Germinal center (tissue), 1 donor: ENCODE results near the gene RPL35.
"Not testable (repeated sequence)": the region's sequence is repeated elsewhere in the genome, so short reads cannot be mapped to it uniquely, and the experiment has no call there.

Experiments used
- DNase-seq: peaks from one replicate; pipeline ENCODE4 v3.0.0; 2012; ENCODE audit warnings: mixed read lengths, low spot score

The RPL35 gene

DNA sequence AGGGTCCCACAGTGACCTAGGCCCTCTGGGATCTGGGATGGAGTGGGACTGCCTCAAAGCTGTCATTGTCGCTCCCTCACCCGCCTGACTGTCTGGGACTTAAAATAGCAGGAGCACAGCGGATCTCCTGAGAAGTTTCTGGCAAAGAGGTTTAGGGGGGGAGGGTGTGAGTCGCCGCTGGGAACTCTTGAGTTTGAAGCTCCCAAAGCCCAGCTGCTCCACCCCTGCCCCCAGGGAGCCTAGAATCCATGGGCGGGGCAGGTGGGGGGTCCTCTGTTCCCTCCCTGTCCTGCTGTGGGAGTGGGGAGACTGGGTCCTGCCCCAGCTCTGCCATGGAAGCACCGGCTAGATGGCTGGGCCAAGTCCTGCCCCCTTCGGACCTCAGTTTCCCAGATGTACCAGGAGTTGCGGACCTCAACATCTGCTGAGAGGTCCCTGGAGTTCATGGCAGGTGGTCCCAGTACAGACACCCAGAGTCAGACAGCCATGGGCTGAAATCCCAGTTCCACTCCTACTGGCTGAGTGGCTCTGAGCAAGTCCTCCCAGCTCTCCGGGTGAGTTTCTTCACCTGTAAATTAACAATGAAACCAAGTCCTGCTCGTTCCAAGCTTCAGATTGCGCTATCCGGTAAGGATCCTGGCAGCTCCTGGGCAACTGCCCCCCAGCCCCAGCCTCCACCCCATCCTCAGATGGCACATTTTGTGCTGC is 9.5 kb downstream of the RPL35 start:
- DNase-seq = no peak

DNA sequence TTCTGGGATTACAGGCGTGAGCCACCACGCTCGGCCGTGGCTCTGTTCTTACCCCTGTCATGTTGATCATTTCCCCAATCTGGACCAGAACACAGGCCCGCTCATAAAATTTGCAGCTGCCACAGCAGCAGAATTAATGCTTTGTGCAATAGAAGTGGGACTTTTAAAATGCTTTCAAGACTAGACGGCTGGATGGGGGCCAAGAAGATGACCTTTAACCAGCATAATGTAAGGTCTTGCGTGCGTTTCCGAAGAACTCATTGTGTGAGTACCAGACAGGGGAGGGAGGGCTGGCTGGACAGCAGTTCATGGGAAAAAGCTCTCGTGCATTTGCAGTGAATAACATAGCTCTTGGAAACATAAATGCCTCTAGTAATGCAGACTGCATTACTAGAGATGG is 12.0 kb downstream of the RPL35 start:
- no peak for DNase-seq

DNA sequence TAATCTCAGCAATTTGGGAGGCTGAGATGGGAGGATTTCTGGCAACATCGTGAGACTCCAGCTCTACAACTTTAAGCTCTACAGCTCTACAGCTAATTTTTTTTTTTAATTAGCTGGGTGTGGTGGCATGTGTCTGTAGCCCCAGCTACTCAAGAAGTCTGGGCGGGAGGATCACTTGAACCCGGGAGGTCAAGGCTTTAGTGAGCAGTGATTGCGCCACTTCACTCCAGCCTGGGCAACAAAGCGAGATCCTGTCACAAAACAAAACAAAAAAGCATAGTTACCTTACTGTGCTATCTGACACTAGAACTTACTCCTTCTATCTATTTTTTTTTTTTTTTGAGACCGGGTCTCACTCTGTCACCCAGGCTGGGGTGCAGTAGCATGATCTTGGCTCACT is 14.8 kb downstream of the RPL35 start:
- DNase-seq = no peak

DNA sequence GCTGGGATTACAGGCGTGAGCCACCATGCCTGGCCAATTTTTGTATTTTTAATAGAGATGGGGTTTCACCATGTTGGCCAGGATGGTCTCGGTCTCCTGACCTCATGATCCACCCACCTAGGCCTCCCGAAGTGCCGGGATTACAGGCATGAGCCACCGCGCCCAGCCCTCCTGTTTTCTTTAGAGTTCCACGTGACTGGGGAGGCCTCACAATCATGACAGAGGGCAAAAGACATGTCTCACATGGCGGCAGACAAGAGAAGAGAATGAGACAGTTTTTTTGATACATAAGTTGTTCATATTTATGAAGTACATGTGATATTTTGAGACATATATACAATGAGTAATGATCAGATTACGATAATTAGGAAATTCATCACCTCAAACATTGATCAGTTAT is 15.3 kb downstream of the RPL35 start:
- not testable (repeated sequence) for DNase-seq

DNA sequence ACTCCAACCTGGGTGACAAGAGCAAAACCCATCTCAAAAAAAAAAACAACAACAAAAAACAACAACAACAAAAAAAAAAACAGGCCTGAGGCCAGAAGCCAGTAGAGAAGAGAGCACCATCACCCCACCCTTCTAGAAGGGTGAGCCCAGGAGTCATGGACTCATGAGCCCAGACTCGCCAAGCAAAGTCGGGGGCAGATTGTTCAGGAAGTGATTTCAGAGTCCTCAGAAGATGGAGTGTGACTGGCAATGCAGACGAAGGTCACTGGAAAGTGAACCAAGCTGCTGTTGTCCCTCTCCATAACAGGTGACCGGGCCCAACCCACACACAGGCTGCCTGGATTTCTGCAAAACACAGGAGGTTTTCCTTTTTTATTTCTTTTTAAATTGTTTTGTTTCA is 17.5 kb downstream of the RPL35 start:
- no peak for DNase-seq

DNA sequence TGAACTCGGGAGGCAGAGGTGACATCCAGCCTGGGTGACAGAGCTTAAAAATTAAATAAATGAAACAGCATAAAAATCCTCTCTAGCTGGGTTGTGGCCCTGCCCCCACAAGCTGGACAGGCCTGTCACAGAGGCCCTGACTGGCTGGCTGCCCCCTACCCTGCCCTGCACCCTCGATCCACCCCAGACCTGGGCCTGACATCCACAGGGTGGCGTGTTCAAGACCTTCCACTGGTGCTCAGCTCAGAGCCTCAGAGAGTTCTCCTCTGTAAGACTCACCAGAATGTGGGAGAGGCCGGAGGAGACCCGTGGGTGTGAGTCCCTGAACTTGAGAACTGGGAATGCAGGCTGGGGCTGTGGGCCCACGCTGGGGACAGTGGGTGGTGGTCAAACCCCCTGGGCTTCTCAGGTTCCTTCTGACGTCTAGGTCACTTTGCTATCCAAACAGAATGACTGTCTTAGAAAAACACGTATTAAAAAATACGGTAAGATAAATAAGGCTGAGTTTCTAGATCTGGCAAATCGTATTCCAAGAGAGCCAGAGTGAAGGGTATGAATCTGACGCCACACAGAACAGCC is 18.2 kb downstream of the RPL35 start:
- DNase-seq = no peak

DNA sequence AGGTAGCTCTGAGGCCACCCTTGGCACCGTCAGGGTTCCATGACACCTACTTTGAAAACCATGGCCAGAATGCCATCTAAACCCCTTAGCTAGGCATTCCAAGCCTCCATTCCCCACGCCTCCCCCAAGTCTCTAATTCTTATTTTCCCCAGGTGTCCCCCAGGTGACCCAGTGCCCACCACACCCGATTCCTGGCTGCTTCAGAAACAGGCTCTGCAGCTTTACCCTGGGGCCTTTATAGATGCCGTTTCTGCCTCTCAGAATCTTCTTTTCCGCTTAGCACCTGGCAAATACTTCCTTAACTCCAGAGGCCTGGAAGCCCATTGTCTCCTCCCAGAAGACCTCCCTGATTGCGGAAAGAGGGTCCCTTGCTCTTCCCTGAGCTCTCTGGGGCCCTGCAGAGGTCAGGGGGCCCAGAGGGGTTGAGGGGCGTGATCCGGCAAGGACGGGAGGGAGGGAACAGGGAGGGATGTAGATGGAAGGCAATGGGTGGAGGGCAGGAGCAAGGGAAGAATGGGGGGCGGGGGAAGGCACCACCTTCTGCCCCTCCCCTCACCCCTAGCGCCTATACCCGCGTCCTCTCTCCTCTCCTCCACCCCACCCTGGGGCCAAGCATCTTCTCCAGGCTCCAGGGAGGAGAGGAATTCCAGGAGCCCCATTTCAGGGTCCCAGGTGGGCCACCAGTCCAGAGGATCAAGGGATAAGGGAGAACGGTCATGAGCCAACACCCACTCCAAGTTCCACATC is 20.5 kb downstream of the RPL35 start:
- DNase-seq = no peak

DNA sequence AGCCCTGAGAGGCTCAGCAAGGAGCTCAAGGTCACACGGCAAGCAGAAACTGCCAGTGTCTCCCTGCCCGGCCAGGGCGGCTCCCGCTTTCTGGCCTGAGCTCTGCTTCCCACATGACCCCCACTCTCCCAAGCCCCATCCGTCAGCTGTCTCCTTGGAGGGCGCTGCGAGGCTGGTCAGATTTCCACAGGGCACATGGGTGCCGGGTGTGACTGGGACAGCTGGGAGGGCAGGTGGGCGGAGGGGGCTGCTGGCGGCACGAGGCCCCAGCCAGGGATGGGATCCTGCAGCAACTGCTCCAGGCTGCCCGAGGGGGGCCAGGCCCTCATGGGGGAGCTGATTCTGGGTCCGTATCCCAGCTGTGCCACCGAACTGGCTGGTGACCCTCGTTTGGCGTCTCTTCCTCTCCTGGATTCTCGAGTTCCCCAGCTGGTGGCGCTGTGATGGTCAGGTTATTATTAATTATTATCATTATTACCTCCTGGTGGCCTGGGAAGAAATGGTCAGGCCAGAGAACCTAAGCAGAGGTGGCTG is 21.4 kb downstream of the RPL35 start:
- DNase-seq = no peak

DNA sequence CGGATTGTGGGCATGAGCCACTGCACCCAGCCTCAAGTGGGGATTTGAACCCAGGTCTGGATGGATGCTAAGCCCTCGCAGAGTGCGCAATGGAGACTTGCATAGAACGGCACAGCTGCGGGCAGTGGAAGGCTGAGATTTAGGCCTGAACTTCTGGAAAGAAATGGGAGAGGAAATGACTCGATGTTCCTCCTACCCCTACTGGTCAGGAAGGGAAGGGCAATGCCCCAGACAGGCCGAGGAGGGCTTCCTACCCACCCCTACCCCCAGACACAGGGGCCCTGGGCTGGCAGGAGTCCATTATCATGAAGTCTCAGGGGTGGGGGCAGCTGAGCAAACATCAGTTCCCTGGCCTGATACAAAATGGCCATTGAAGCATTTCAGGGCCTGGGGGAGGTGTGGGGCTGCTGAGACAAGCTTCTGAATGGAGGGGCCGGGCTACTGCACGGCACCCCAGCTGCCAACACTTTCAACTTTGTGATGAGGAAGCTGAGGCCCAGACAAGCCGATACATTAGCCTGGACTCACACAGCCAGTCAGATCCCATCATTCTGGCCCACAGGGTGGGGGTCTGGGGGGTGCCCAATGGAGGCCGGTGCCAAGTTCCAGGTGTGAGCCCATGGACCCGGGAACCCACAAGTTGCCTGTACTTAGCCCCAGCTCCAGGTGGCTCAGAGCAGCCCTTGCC is 22.0 kb downstream of the RPL35 start:
- no peak for DNase-seq

DNA sequence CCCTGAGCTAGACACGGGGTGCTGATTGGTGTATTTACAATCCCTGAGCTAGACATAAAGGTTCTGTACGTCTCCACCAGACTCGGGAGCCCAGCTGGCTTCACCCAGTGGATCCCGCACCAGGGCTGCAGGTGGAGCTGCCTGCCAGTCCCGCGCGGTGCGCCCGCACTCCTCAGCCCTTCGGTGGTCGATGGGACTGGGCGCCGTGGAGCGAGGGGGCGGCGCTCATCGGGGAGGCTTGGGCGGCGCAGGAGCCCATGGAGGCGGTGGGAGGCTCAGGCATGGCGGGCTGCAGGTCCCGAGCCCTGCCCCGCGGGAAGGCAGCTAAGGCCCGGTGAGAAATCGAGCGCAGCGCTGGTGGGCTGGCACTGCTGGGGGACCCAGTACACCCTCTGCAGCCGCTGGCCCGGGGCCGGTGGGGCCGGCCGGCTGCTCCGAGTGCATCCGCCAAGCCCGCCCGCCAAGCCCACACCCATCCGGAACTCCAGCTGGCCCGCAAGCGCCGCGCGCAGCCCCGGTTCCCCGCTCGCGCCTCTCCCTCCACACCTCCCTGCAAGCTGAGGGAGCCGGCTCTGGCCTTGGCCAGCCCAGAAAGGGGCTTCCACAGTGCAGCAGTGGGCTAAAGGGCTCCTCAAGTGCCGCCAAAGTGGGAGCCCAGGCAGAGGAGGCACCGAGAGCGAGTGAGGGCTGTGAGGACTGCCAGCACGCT is 23.0 kb downstream of the RPL35 start:
- not testable (repeated sequence) for DNase-seq

DNA sequence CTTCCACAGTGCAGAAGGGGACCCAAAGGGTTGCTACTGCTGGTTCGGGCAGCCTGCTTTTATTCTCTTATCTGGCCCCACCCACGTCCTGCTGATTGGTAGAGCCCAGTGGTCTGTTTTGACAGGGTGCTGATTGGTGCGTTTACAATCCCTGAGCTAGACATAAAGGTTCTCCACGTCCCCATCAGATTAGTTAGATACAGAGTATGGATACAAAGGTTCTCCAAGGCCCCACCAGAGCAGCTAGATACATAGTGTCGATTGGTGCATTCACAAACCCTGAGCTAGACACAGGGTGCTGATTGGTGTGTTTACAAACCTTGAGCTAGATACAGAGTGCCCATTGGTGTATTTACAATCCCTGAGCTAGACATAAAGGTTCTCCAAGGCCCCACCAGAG is 23.6 kb downstream of the RPL35 start:
- not testable (repeated sequence) for DNase-seq

DNA sequence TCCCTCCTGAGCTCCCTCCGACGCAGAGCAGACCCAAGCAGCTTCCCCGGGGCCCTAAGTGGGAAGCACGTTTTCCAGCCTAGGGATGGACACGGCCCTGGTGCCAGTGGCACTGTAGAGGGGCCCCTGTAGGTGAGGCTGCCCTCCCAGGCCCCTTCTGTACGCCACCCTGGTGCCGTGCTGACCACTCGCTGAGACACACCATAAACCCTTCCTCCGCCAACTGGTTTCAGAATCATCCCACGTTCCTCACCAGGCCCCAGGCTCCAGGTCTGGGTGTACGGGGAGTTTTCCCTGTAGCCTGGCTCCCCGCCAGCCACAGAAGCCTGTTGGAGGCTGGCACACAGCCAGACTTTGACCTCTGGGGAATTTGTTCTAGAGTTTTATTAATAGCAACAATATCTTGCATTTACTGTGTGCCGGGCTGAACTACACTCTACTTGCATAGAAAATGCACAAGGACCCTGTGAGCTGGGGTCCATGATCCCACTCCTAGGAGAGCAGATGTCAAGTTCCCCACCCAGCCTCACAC is 26.7 kb downstream of the RPL35 start:
- DNase-seq = no peak

DNA sequence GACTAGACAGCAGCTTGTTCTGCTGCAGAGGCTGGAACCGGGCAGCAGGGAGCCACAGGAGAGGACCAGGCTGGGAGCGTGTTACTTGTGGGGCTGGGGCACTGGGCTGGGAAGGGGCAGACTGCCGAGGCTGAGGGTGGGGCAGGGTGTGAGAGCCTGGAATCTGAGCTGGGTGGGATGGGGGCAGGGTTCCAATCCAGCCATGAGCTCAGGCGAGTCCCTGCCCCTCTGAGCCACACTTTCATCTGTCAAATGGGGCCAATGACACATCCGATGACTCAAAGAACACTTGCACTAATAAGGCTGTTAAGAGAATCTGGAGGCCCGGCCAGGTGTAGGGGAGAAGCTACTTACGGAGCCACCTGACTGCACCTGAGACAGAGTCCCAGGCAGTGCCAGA is 27.2 kb downstream of the RPL35 start:
- DNase-seq = no peak

DNA sequence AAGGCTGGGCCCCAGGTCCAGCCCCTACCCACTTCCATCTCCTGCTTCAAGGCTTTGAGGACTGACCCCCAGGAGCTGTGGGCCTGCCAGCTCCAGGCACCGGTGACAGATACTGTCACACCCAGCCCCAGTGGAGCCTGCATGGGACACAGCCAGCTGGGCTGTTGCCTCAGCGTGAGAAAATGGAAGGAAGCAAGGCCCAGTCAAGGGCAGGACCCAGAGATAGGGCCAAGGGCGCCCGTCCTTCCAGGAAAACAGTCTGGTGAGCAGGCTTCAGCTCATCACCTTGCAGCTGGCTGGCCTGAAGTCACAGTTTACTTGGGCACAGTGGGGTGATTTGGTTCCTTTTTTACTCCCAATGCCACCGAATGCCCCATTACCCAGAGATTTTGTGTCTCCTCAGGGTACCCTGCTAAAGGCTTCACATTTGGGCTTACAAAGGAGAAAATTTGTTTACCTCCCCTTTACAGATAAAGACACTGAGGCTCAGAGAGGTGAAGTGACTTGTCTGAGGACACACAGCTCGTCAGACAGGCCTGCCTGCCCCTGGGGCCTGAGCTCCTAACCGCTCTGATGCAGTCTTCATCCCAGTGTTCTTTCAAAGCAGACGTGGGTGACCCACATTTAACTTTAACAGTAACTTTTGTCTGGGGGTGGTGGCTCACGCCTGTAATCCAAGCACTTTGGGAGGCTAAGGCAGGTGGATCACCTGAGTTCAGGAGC is 30.0 kb downstream of the RPL35 start:
- no peak for DNase-seq

DNA sequence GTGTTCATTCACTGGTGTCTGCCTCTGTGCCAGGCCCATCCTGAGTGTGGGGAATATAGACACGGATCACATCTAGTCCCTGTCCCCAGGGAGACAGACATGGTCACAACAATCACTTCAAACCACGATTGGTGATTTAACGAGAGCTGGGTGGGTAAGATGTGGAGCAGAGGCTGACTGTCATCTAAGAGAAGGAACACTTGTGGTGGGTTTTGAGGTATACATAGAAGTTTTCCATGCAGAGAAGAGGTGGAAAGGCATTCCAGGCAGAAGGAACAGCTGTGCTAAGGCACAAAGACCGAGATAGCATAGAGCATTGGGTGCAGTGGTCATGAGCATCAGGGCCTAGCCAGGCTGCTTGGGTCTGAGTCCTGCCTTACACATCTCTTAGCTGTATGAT is 31.2 kb downstream of the RPL35 start:
- no peak for DNase-seq

DNA sequence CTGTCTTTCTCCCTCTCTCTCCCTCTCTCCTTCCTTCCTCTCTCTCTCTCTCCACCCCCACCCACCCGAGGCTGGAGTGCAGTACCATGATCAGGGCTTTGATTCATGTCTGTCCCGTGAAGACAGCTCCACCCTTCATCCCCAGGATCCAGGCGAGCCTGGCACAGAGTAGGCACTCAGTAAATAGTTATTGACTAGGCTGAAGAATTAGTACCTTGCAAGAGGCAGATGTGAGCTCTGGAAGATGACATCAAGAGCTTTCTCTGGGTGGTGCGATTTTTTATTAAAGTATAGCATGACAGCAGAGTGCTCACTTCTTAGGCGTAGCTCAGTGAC is 32.5 kb downstream of the RPL35 start:
- no peak for DNase-seq

DNA sequence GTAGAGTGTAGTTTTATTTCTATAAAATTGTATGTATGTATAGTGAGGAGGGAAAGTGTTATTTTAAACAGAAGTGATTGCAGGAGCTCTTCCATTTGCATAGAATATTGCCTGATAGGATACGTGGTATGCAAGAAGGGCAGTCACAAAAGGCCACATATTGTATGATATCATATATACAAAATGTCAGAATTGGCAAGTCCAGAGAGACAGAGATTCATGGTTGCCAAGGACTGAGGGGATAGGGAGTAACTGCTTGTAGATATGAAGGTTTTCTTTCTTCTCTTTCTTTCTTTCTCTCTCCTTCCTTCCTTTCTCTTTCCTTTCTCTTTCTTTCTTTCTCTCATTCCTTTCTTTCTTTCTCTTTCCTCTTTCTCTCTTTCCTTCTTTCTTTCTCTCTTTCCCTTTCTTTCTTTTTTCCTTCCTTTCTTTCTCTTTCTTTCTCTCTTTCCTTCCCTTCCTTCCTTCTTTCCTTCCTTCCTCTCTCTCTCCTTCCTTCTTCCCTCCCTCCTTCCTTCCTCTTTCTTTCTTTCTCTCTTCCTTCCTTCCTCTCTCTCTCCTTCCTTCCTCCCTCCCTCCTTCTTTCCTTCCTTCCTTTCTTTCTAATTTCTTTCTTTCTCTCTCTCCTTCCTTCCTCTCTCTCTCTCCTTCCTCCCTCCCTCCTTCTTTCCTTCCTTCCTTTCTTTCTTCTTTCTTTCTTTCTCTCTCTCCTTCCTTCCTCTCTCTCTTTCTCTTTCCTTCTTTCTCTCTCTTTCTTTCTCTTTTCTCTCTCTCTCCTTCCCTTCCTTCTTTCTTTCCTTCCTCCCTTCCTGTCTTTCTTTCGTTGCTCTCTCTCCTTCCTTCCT is 33.0 kb downstream of the RPL35 start:
- no peak for DNase-seq

DNA sequence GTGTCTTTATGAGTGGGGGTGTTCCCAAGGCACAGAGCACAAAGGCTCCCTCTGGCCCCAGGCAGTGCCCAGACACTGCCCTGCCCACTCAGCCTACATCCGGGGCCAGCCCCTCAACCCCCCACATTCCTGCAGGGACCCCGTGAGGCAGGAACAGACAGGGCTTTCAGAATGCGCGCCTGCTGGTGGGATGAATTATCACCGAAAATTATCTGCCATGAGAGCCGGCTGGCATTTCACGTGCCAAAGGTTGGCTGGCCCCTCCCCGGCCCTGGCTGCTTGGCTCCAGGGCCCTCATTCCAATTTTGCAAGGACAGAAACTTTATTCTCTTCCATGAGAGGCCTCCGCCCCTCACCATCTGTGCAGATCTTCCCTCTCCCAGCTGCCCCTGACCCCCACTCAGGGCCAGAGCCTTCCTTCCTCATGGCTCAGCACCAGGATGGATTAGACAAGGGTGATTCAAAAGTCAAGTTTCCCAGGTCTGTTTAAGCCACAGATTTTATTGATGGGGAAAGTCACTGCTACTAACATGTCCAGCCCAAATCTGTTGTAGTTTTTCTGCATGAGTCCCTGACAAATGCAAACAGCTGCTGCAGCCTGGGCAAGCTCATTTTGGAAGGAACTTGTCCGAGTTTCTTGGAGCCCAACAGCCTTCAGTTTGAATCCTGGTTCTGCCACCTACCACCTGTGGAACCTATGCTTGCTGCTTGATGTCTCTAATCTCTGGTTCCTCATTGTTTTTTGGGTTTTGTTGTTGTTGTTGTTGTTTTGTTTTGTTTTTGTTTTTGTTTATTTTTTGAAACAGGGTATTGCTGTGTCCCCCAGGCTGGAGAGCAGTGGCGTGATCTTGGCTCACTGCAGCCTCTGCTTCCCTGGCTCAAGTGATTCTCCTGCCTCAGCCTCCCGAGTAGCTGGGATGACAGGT is 40.8 kb downstream of the RPL35 start:
- no peak for DNase-seq
